Lower lobe of right lung (tissue), 2 donors: ENCODE measurements around the gene ZNF500. TPM values are rescaled to one million over a fixed set of nuclear protein-coding genes. Genes with fewer than 3 reads are reported as not detected.

Experiments used
- ATAC-seq, 2 donors: fragments of 200-7000 bp; cut with Tn5 transposase; one replicate each; pipeline ENCODE4 v1.9.1; 2020 to 2022; ENCODE audit warnings: mild to moderate bottlenecking in 2 of 2, moderate library complexity in 2 of 2
- DNase-seq: peaks from one replicate; pipeline ENCODE4 v3.0.0-alpha.2; 2020
- H3K27ac ChIP-seq: fragments of 200-600 bp; one replicate; pipeline ENCODE4 v1.8.0; 2022
- H3K27me3 ChIP-seq: fragments of 200-600 bp; one replicate; pipeline ENCODE4 v1.8.0; 2022; ENCODE audit warnings: low read depth
- H3K36me3 ChIP-seq: fragments of 200-600 bp; one replicate; pipeline ENCODE4 v1.8.0; 2022; ENCODE audit warnings: mild to moderate bottlenecking
- H3K4me1 ChIP-seq: fragments of 200-600 bp; one replicate; pipeline ENCODE4 v1.8.0; 2022
- H3K4me3 ChIP-seq: fragments of 200-600 bp; one replicate; pipeline ENCODE4 v1.8.0; 2022; ENCODE audit warnings: mild to moderate bottlenecking
- H3K9me3 ChIP-seq: fragments of 200-600 bp; one replicate; pipeline ENCODE4 v1.8.0; 2022
- intact Hi-C: fragments of 100-400 bp; cut with DNase I; formaldehyde crosslinking; loops from one replicate; pipeline ENCODE4 v1.11.0; 2022
- total RNA-seq: library from RNA; stranded (reverse); fragmentation: NEBNext Ultra II Directional; extraction: Animal tissue kit (Norgen Biotek cat#: 25700); gene quantifications from one replicate; pipeline ENCODE4 v1.2.1, GENCODE V29; 2021
- TF ChIP-seq, protein P1 (sequence below): fragments of 200-600 bp; IDR thresholded peaks from one replicate; pipeline ENCODE4 v1.8.0; 2022; ENCODE audit warnings: antibody characterized with exemption, mild to moderate bottlenecking
- donor health status: DM: no; HTN: yes; CAD: no; lungs with severe emphysema.

Gene ZNF500
- total RNA-seq, 1 donor from 2014 or later: 13.4 TPM

DNA sequence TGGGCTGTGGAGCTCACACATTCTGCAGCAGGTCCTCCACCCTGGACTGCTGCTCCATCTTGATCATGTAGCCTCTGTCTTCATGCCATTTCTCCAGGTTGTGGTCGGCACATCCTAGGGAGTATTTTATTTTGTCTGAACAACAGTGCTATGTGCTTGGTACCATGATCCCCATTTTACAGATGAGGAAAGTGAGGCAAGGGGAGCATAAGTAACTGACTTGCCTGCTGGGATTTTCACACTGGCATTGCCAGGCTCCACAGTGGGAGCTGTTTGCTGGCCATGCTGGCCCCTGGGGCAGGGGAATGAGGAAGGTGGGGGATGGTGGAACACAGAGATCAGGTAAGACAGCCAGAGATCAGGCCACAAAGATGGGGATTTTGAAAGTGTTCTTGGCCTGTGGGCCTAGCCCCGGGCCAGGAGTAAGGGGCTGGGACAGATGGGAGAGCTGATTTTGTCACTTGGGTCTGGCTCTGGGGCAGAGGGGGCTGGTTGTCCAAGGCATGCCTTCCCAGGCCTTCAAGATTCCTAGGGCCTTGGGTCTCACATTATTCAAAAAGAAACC is 9.3 kb upstream of the ZNF500 start:
- no peaks in the 10 kb centered on the region for H3K4me1 ChIP-seq
- no peak overlapping the region for H3K27ac ChIP-seq
- intact Hi-C loops: no loop called here
- TF ChIP-seq, protein P1, sequence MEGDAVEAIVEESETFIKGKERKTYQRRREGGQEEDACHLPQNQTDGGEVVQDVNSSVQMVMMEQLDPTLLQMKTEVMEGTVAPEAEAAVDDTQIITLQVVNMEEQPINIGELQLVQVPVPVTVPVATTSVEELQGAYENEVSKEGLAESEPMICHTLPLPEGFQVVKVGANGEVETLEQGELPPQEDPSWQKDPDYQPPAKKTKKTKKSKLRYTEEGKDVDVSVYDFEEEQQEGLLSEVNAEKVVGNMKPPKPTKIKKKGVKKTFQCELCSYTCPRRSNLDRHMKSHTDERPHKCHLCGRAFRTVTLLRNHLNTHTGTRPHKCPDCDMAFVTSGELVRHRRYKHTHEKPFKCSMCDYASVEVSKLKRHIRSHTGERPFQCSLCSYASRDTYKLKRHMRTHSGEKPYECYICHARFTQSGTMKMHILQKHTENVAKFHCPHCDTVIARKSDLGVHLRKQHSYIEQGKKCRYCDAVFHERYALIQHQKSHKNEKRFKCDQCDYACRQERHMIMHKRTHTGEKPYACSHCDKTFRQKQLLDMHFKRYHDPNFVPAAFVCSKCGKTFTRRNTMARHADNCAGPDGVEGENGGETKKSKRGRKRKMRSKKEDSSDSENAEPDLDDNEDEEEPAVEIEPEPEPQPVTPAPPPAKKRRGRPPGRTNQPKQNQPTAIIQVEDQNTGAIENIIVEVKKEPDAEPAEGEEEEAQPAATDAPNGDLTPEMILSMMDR: no peak
- no peaks in the 10 kb centered on the region for H3K27me3 ChIP-seq
- no peaks in the 10 kb centered on the region for H3K36me3 ChIP-seq
- H3K9me3 ChIP-seq: no peaks in the 10 kb centered on the region
- DNase-seq (no peak), ATAC-seq (no peak)
- H3K4me3 ChIP-seq: no peak overlapping the region

DNA sequence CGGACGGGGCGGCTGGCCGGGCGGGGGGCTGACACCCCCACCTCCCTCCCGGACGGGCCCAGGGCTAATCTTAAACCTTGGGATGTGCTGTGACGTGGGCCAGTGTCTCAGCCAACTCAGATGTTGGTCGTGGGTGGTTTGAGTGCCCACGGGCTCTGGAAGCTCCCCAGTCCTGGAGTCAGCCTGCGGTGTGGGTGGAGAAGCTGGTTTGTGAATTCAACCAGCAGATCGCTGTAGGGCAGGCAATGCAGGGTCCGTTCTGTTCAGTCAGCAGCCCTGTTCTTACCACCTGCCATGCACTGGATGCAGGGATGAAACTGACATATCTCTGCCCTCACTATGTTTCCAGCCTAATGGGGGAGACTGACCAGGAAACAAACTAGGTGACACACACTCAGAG is 8.0 kb upstream of the ZNF500 start:
- no peak for ATAC-seq
- no peaks in the 10 kb centered on the region for H3K27me3 ChIP-seq
- no peak for DNase-seq
- no peaks in the 10 kb centered on the region for H3K9me3 ChIP-seq
- H3K36me3 ChIP-seq: no peaks in the 10 kb centered on the region
- no peak overlapping the region for H3K27ac ChIP-seq
- TF ChIP-seq, protein P1: no peak
- intact Hi-C loops: no loop called here
- H3K4me1 ChIP-seq: no peaks in the 10 kb centered on the region
- H3K4me3 ChIP-seq: no peak overlapping the region

DNA sequence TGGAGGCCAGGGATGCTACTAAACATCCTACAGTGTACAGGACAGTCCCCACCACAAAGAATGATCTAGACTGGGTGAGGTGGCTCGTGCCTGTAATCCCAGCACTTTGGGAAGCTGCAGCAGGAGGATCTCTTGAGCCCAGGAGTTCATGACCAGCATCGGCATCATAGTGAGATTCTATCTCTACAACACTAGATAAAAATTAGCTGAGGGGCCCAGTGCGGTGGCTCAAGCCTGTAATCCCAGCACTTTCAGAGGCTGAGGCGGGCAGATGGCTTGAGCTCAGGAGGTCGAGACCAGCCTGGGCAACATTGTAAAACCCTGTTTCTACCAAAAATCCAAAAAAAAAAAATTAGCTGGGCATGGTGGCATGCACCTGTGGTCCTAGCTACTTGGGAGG is 5.4 kb upstream of the ZNF500 start:
- Histone ChIP-seq H3K4me1 (peaks cover 16% of the 10 kb centered on the region), H3K4me3 (no peak overlapping the region), H3K36me3 (no peaks in the 10 kb centered on the region), H3K9me3 (no peaks in the 10 kb centered on the region), H3K27ac (no peak overlapping the region), H3K27me3 (no peaks in the 10 kb centered on the region)
- TF ChIP-seq, protein P1: no peak
- intact Hi-C loops: no loop called here
- no peak for DNase-seq
- no peak for ATAC-seq

DNA sequence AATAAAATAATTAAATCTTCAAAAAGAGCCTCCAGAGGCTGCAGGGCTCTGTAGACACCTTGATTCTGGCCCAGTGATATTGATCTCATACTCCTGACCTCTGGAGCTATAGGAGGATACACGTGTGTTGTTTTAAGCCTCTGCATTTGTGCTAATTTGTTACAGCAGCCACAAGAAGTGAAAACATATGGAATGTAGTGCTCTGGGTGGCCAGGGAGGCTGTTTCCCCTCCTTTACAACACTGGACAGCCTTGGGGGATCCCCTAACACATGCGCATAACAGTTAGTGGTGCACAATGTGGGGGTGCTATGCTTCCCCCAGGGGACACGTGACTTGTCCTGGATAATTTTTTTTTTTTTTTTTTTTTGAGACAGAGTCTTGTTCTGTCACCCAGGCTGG is 4.7 kb upstream of the ZNF500 start:
- Histone ChIP-seq H3K9me3 (no peaks in the 10 kb centered on the region), H3K36me3 (no peaks in the 10 kb centered on the region), H3K27ac (no peak overlapping the region), H3K4me1 (peaks cover 17% of the 10 kb centered on the region), H3K4me3 (no peak overlapping the region), H3K27me3 (no peaks in the 10 kb centered on the region)
- TF ChIP-seq, protein P1: no peak
- intact Hi-C loops: no loop called here
- ATAC-seq: no peak
- DNase-seq: no peak

DNA sequence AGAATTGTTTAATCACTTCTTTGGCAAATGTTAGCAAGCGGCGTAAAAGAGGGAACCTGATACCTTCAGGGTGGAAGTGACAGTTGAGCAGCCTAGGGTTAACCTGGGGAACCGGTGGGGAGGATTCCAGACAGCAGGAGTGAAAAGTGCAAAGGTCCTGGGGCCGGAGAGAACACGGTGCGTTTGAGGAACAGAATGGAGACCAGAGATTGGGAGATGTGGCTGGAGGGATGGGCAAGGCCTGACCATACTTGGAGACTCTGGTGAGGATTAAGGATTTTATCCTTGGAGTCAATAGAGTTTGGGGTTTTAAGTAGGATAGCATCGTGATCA is 2.3 kb upstream of the ZNF500 start:
- ATAC-seq (no peak), DNase-seq (no peak)
- TF ChIP-seq, protein P1: no peak
- intact Hi-C loops: no loop called here
- H3K27ac ChIP-seq: peak overlapping the region; percentile 92
- no peaks in the 10 kb centered on the region for H3K9me3 ChIP-seq
- no peaks in the 10 kb centered on the region for H3K27me3 ChIP-seq
- H3K4me1 ChIP-seq: peaks cover 34% of the 10 kb centered on the region
- peaks cover 9% of the 10 kb centered on the region for H3K36me3 ChIP-seq
- peak overlapping the region; percentile 96 for H3K4me3 ChIP-seq
